MG63 (cell line): ENCODE results near the gene PIK3R1. TPM values are rescaled to one million over a fixed set of nuclear protein-coding genes. Genes with fewer than 3 reads are reported as not detected.

Source experiments
- DNase-seq: peaks from one replicate; pipeline ENCODE4 v3.0.0-alpha.2; 2020
- H3K27me3 ChIP-seq: fragments of 250-450 bp; sonication (Bioruptor Pico); 2 replicates; pipeline ENCODE4 v1.5.1; 2020; ENCODE audit warnings: mild to moderate bottlenecking, moderate library complexity
- H3K36me3 ChIP-seq: fragments of 250-450 bp; sonication (Bioruptor Pico); 2 replicates; pipeline ENCODE4 v1.5.1; 2020; ENCODE audit warnings: mild to moderate bottlenecking, moderate library complexity
- H3K4me3 ChIP-seq: fragments of 250-450 bp; sonication (Bioruptor Pico); 2 replicates; pipeline ENCODE4 v1.5.1; 2020; ENCODE audit warnings: mild to moderate bottlenecking, moderate library complexity
- H3K9me3 ChIP-seq: fragments of 250-450 bp; sonication (Bioruptor Pico); 2 replicates; pipeline ENCODE4 v1.5.1; 2020; ENCODE audit warnings: mild to moderate bottlenecking, moderate library complexity
- total RNA-seq: library from RNA; depleted of rRNA; stranded (reverse); fragments of >200 nt; shearing (Covaris generic); gene quantifications from 2 replicates; pipeline ENCODE4 v1.2.3, GENCODE V29; 2014; ENCODE audit warnings: low replicate concordance

PIK3R1 gene
- total RNA-seq, 1 experiment from 2014 or later, result 9.5 TPM

DNA sequence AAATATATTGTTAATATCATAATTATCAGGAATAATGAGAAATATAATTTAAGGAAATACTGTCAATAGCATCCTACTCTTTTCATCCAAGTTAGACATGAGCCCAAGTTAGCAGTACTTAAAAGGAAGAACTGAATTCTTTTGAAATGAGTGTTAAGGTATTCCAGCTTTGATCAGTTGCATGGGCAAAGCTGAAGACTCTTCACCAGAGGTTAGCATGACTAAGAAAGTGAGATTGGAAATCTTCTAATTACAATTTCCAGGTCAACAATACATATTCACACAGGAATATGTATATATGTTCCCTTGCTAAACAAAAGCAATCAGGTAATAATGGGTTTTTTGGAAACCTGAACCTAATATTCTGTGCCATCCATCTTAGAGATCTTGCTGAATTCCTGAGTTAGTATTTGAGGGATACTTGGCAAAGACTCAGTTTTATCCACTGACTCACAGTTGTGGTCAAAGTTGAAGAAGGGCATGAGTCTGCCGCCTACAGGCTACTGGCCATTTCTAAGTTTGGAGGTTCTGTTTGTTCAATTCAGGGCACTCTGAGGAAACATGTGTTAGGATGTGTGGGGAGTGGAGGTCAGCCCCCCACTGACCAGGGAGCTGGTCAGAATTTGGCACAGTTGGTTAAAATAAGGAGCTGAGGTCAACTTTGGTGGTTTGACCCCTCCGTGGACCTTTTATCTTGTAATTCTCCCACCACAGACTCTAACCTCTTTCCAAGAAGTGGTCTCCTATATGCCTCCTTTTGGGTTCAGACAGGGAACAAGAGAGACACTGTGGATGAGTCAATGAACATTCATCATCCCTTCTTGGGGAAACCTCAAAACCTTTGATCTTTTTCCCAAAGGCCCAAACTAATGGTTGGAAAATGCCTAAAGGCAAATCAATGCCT, 118.3 kb downstream of the PIK3R1 start:
- Histone ChIP-seq H3K9me3 (peaks cover 4% of the 10 kb centered on the region; the same call in 1 of the 2 replicates), H3K4me3 (no peak overlapping the region), H3K27me3 (no peaks in the 10 kb centered on the region), H3K36me3 (no peaks in the 10 kb centered on the region)
- DNase-seq, result peak; percentile 86

DNA sequence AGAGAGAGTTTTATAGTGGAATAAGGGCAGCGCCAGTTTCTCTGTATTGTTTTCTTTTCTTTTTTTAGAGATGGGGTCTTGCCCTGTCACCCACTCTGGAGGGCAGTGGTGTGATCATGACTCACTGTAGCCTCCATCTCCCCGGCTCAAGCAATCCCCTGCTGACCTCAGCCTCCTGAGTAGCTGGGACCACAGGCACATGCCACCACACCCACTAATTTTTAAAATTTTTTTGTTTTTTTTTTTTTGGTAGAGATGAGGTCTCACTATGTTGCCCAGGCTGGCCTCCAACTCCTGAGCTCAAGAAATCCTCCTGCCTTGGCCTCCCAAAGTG, 119.0 kb downstream of the PIK3R1 start:
- DNase-seq, result peak; percentile 75
- no peaks in the 10 kb centered on the region for H3K36me3 ChIP-seq
- peaks cover 4% of the 10 kb centered on the region; the same call in 1 of the 2 replicates for H3K9me3 ChIP-seq
- no peaks in the 10 kb centered on the region for H3K27me3 ChIP-seq
- H3K4me3 ChIP-seq, result no peak overlapping the region

DNA sequence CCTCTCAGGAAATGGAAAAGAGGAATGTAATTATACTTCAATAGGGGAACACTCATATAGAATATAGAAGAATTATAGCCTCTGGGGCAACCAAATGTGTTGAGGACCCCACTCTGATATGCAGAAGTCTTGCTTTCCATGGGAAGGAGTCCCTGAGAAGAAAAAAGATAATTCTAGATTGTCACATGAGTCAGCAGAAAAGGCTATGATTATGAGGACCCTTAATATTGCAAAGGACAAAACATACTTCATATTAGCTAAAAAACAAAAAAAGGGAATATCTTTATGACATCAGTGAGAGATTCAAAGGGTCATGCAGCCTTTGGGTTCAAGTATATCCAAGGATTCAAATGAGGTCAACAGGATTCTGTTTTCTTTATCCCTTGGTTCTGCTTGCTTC, 119.5 kb downstream of the PIK3R1 start:
- H3K36me3 ChIP-seq, result no peaks in the 10 kb centered on the region
- no peak overlapping the region for H3K4me3 ChIP-seq
- peaks cover 4% of the 10 kb centered on the region; the same call in 1 of the 2 replicates for H3K9me3 ChIP-seq
- no peaks in the 10 kb centered on the region for H3K27me3 ChIP-seq
- DNase-seq, result no peak

DNA sequence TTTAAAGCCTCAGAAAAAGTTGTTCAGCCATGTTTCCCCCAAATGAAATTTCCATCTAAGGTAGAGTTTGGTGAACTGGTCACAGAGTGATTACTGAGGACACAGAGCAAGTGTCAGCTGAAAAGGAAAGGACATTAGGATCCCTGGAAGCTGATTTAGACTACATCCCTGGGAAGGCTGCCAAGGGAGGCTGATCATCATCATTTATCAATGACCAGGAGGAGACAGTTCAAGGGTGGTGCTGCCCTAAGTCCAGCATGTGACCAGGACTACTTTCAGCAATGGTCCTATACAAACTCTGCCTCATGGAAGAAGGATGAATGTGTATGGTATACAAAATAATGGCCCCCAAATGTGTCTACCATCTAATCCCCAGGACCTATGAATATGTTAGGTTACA, 120.6 kb downstream of the PIK3R1 start:
- peaks cover 4% of the 10 kb centered on the region; the same call in 1 of the 2 replicates for H3K9me3 ChIP-seq
- no peaks in the 10 kb centered on the region for H3K36me3 ChIP-seq
- DNase-seq, result no peak
- no peaks in the 10 kb centered on the region for H3K27me3 ChIP-seq
- no peak overlapping the region for H3K4me3 ChIP-seq

DNA sequence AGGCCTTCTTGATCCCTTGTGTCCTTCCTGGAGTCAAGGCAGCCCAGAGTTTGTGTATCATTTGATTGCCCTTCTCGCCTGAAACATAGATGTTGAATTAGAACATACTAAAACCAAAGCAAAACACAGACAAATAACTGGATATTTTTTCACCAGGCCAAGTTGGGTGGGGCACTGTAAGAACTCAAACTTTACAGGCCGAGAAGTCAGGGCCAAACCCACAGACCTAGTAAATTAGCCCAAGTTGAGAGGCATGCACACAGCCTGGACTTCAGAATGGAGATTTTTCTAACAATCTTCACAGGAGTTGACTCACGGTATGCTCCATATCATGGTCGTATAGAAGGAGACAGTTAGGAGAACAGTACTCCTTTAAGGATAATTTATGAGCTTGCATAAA, 121.7 kb downstream of the PIK3R1 start:
- Histone ChIP-seq H3K9me3 (peaks cover 4% of the 10 kb centered on the region; the same call in 1 of the 2 replicates), H3K27me3 (no peaks in the 10 kb centered on the region), H3K36me3 (no peaks in the 10 kb centered on the region), H3K4me3 (no peak overlapping the region)
- no peak for DNase-seq

DNA sequence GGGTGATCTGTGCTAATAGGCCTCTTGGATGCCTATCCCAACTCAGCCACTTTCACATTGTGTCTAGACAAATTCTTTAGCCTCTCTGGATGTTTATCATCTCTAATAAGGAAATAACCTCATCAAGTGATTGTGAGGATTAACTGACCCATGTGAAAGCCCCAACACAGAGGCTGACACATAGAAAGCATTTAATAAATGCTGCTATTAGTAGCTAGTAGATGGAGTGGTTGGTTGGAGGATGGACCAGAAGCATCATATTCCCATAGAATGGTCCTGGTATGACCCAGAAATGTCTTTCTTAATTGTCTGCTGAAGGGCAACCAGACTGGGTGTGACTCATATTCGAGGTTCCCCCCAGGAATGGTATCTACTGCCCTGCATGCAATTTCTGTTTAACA, 124.4 kb downstream of the PIK3R1 start:
- no peaks in the 10 kb centered on the region for H3K36me3 ChIP-seq
- H3K9me3 ChIP-seq, result peaks cover 4% of the 10 kb centered on the region; the same call in 1 of the 2 replicates
- H3K4me3 ChIP-seq, result no peak overlapping the region
- H3K27me3 ChIP-seq, result no peaks in the 10 kb centered on the region
- no peak for DNase-seq

DNA sequence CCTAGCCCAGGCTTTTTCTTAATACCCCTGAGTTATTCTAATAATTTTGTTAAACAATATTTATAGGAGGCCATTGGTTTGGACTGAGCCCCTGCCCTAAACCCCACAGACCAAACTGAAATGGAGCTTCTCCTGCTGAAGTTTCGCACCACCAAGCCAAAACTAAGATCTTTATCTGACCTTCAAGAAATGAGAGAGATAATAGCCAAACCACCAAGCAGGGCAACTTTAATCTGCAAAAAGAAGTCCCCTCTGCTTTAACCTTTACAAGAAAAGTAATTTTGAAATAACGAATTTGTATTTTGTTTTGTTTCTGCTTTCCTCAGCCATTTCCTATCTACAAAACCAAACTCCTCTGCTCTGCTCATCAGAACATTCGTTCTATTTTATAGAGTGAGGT, 125.5 kb downstream of the PIK3R1 start:
- DNase-seq, result no peak
- Histone ChIP-seq H3K36me3 (no peaks in the 10 kb centered on the region), H3K27me3 (no peaks in the 10 kb centered on the region), H3K9me3 (no peaks in the 10 kb centered on the region), H3K4me3 (no peak overlapping the region)

DNA sequence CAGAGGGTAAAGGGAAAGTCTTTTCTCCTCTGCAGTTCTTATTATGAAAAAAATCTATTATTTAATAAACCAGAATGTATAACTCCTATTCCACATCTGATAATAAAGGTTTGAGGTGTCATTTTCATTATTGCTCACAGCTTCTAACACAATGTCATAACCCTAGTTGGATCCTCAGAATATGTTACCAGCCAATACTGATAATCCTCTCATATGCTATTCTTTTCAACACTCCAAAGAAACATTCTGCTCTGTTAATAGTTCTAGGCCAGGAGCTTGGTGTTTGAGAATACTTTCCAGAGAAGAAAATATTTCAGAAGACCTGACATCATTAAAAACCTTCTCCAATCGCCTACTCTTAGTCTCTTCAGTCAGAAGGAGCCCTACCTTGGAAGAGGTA, 127.1 kb downstream of the PIK3R1 start:
- H3K36me3 ChIP-seq, result no peaks in the 10 kb centered on the region
- no peak overlapping the region for H3K4me3 ChIP-seq
- no peaks in the 10 kb centered on the region for H3K27me3 ChIP-seq
- DNase-seq, result no peak
- H3K9me3 ChIP-seq, result no peaks in the 10 kb centered on the region

DNA sequence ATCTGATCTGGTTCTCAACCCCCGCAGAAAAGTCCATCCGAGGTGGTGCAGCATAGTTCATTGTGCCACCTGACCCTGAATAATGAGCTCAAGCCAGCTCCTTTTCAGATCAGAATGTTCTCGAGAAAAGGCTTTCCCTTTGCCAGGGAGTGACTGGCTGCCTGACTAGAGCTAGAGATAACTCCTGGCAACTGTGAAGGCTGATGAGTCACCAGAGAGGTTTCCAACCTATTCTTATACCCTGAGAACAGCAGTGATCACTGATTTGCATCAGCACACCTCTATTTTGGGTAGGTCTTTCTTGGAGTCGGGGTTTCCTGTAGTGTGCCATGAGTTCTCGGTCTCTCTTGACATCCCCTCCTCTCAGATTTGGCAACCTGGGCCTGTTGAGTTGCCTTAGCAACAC, 127.9 kb downstream of the PIK3R1 start:
- Histone ChIP-seq H3K36me3 (no peaks in the 10 kb centered on the region), H3K4me3 (no peak overlapping the region), H3K27me3 (no peaks in the 10 kb centered on the region), H3K9me3 (no peaks in the 10 kb centered on the region)
- peak; percentile 82 for DNase-seq

DNA sequence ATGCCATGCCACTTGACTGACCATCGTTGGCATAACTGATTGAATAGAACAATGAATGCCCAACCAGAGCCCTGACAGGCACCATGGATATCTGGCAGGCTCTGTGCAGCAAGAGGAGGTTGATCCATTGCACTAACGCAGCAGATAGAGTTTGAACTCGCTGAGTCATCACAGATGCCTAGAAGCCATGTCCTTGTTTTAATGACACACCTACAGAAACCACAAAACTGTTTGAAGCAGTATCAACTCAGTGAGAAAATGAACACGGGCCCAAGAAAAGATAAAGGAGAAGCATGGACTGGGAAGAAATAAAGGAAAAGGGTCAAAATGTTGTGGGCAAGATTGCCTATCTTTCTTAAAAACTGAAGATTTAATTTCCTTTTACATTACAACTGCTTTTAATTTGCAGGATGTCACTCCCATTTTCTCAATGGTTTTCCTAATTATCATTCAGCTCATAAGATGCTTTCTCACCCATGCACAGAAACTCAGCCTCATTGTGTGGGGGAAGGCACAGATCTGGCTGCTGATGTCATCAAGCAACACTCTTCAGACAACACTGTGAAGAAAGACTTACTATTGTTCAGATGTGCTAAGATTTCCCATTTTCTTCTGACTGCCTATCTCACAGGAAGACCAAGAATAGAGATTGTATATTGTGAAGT, 129.0 kb downstream of the PIK3R1 start:
- peaks cover 2% of the 10 kb centered on the region; the same call in 1 of the 2 replicates for H3K9me3 ChIP-seq
- DNase-seq, result peak; percentile 33
- no peak overlapping the region for H3K4me3 ChIP-seq
- no peaks in the 10 kb centered on the region for H3K27me3 ChIP-seq
- no peaks in the 10 kb centered on the region for H3K36me3 ChIP-seq

DNA sequence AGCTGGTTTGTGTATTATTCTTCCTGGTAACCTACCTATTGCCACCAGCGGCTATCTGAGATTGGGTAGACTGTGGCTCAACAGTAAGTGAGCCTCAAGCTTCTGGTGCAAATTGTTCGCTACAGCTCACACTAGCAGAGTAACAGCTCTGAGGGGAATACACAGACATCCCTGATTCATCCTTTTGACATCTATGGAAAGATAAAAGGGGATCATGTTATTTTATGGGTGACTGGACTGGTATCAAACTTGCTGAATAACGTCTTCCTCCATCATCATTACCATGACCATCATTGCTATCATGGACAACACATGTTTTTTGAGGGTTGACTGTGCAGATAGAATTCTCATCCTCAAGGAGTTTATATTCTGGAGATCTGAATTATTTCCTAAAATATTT, 129.6 kb downstream of the PIK3R1 start:
- no peaks in the 10 kb centered on the region for H3K27me3 ChIP-seq
- H3K9me3 ChIP-seq, result peaks cover 2% of the 10 kb centered on the region; the same call in 1 of the 2 replicates
- no peaks in the 10 kb centered on the region for H3K36me3 ChIP-seq
- no peak for DNase-seq
- H3K4me3 ChIP-seq, result no peak overlapping the region

DNA sequence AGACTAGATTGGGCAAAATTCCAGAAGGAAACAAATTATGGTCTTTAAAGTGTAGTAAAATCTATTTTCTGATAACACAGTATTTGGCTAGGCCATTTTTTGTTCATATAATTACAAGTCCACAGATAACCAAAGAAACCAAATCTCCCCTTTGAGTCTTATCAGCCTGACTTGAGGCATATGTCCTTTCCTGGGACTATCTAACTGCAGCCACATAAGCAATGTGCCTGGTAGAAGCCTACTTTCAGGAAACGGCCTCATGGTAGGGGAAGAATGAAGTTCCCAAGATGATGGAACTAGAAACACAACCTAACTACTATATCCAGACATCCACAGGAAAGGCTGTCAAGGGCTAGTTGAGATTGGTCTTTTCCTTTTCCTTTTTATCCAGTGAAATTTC, 130.0 kb downstream of the PIK3R1 start:
- no peak for DNase-seq
- H3K36me3 ChIP-seq, result no peaks in the 10 kb centered on the region
- H3K4me3 ChIP-seq, result no peak overlapping the region
- peaks cover 2% of the 10 kb centered on the region; the same call in 1 of the 2 replicates for H3K9me3 ChIP-seq
- H3K27me3 ChIP-seq, result no peaks in the 10 kb centered on the region

DNA sequence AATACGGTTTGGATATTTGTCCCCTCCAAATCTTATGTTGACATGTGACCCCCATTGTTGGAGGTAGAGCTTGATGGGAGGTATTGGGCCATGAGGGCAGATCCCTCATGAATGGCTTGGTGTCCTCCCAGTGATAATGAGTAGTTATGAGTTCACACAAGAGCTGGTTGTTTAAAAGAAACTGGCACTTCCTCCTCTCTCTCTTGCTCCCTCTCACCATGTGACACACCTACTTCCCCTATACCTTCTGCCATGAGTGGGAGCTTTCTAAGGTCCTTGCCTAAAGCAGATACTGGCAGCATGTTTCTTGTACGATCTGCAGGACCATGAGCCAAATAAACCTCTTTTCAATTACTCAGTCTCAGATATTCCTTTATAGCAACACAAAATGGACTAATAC, 132.0 kb downstream of the PIK3R1 start:
- no peaks in the 10 kb centered on the region for H3K27me3 ChIP-seq

DNA sequence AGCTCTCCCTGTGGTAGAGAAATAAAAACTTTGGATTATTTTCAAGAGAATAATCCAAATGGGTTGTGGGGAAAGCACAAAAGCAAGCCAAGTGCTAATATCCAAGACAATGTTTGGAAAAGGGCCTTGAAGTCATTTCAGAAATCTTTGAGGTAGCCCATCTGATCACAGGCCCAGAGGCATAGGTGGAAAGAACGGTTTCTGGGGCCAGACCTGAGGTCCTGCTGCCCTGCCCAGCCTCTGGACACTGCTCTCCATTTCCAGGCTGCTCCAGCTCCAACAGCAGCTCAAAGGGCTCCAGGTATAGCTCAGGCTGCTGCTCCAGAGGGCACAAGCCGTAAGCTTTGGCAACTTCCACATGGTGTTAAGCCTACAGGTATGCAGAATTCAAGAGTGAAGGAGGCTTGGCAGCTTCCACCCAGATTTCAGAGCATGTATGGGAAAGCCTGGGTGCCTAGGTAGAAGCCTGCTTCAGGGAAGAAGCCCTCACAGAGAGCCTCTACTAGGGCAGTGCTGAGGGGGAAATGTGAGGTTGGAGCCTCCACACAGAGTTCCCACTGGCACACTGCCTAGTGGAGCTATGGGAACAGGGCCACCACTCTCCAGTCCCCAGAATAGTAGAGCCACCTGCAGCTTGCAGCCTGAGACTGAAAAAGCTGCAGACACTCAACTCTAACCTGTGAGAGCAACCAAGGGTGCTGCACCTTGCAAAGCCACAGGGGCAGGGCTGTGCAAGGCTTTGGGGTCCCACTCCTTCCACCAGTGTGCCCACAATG, 133.1 kb downstream of the PIK3R1 start:
- H3K9me3 ChIP-seq, result peaks cover 2% of the 10 kb centered on the region; the same call in 1 of the 2 replicates
- no peak for DNase-seq
- H3K27me3 ChIP-seq, result no peaks in the 10 kb centered on the region

More for the DNA sequence above, 132.0 kb downstream of the PIK3R1 start:
- DNase-seq, result no peak
- H3K36me3 ChIP-seq, result no peaks in the 10 kb centered on the region
- H3K4me3 ChIP-seq, result no peak overlapping the region
- peaks cover 2% of the 10 kb centered on the region; the same call in 1 of the 2 replicates for H3K9me3 ChIP-seq

DNA sequence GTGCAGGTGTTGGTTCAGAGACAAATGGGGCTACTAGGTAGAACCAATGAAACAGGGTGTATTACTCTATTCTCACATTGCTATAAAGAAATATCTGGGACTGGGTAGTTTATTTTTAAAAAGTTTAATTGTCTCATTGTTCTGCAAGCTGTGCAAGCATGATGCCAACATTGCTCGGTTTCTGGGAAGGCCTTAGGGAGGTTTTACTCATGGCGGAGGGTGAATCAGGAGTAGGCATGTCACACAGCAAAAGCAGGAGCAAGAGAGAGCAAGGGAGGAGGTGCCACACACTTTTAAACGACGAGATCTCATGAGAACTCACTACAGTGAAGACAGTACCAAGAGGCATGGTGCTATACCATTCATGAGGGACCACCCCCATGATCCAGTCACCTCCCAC, 134.6 kb downstream of the PIK3R1 start:
- Histone ChIP-seq H3K4me3 (no peak overlapping the region), H3K36me3 (no peaks in the 10 kb centered on the region), H3K9me3 (peaks cover 2% of the 10 kb centered on the region; the same call in 1 of the 2 replicates), H3K27me3 (no peaks in the 10 kb centered on the region)
- no peak for DNase-seq

More for the DNA sequence above, 133.1 kb downstream of the PIK3R1 start:
- H3K4me3 ChIP-seq, result no peak overlapping the region
- no peaks in the 10 kb centered on the region for H3K36me3 ChIP-seq
